HG03066 (cell line): Measurements from ENCODE around the gene NDUFA5.
"Not testable (repeated sequence)": the region's sequence is repeated elsewhere in the genome, so short reads cannot be mapped to it uniquely, and the experiment has no call there.

Source experiments
- ATAC-seq: cut with Tn5 transposase; IDR thresholded peaks from one replicate; pipeline ENCODE4 v1.9.1; 2021; ENCODE audit warnings: low read depth; ENCODE audit not compliant: unreplicated experiment

NDUFA5 gene

GRCh38 chr7:123558289-123558874 lies 764 bp upstream of the NDUFA5 start:
- no peak for ATAC-seq

GRCh38 chr7:123557016-123557397 lies 611 bp downstream of the NDUFA5 start:
- ATAC-seq = no peak

- no peak for ATAC-seq
Observed at GRCh38 chr7:123555484-123555883, 2.1 kb downstream of the NDUFA5 start.

- ATAC-seq = no peak
Observed at GRCh38 chr7:123553159-123553558, 4.5 kb downstream of the NDUFA5 start.

GRCh38 chr7:123552641-123553040 lies 5.0 kb downstream of the NDUFA5 start:
- ATAC-seq = no peak

GRCh38 chr7:123552134-123552533 lies 5.5 kb downstream of the NDUFA5 start:
- ATAC-seq = not testable (repeated sequence)

- no peak for ATAC-seq
Observed at GRCh38 chr7:123548406-123548805, 9.2 kb downstream of the NDUFA5 start.

- no peak for ATAC-seq
Observed at GRCh38 chr7:123539871-123540270, 17.7 kb downstream of the NDUFA5 start.

- ATAC-seq = no peak
Observed at GRCh38 chr7:123538897-123539296, 18.7 kb downstream of the NDUFA5 start.

GRCh38 chr7:123538189-123538714 lies 19.4 kb downstream of the NDUFA5 start:
- no peak for ATAC-seq

- ATAC-seq = no peak
Observed at GRCh38 chr7:123537026-123537642, 20.5 kb downstream of the NDUFA5 start.

GRCh38 chr7:123535517-123535916 lies 22.1 kb downstream of the NDUFA5 start:
- ATAC-seq = no peak

- peak; percentile 80 for ATAC-seq
Observed at GRCh38 chr7:123534383-123535260, 23.0 kb downstream of the NDUFA5 start, which contains the start of gene IQUB. IQUB (minus strand) TSS chr7:123534595; CDS start chr7:123512340, 22,255 bp downstream.

- peak; percentile 10 for ATAC-seq
Observed at GRCh38 chr7:123533929-123534382, 23.7 kb downstream of the NDUFA5 start.

- ATAC-seq = no peak
Observed at GRCh38 chr7:123533553-123533917, 24.1 kb downstream of the NDUFA5 start.

GRCh38 chr7:123532788-123533552 lies 24.6 kb downstream of the NDUFA5 start:
- ATAC-seq = not testable (repeated sequence)

GRCh38 chr7:123532343-123532742 lies 25.3 kb downstream of the NDUFA5 start:
- ATAC-seq = not testable (repeated sequence)

- not testable (repeated sequence) for ATAC-seq
Observed at GRCh38 chr7:123530035-123530591, 27.5 kb downstream of the NDUFA5 start.

GRCh38 chr7:123528265-123528664 lies 29.4 kb downstream of the NDUFA5 start:
- no peak for ATAC-seq

GRCh38 chr7:123527712-123528225 lies 29.8 kb downstream of the NDUFA5 start:
- ATAC-seq = not testable (repeated sequence)
